Measurements from ENCODE around the gene FAM20A. TPM values are rescaled to one million over a fixed set of nuclear protein-coding genes. Genes with fewer than 3 reads are reported as not detected.

The FAM20A gene
- total and polyA plus RNA-seq, 2 donors (not counting 1 experiment from before 2014, with no cell fraction given), result not detected

GRCh38 chr17:68489919-68490318 lies 111.2 kb downstream of the FAM20A start:
- TF ChIP-seq CTCF (IDR thresholded peaks at IDR 0.05) (no peak), EZH2 (IDR thresholded peaks at IDR 0.05; ENCODE audit: borderline replicate concordance, insufficient read depth, low read depth, low read length, poor library complexity, severe bottlenecking) (no peak)
- H2AFZ ChIP-seq (ENCODE audit: insufficient read depth, low read depth, low read length, poor library complexity, severe bottlenecking), result no peak overlapping the region
- no peak overlapping the region for H3K4me3 ChIP-seq (ENCODE audit: control extremely low read depth in 1 of 5, extremely low read depth in 1 of 5, insufficient read depth in 1 of 5, low read depth in 2 of 5, low read length in 4 of 5)
- no peaks in the 10 kb centered on the region for H3K27me3 ChIP-seq (replicated peaks in 1 of 4; ENCODE audit: control extremely low read depth in 1 of 4, control insufficient read depth in 3 of 4, insufficient read depth in 4 of 4, low read length in 3 of 4)
- H3K4me2 ChIP-seq (replicated peaks; ENCODE audit: low read depth, low read length, poor library complexity, severe bottlenecking), result no peak overlapping the region
- Mint-ChIP-seq H3K4me1 (peaks cover 25% of the 10 kb centered on the region), H3K27ac (no peak overlapping the region), H3K9me3 (ENCODE audit: insufficient read depth) (no peaks in the 10 kb centered on the region), H3K27me3 (no peaks in the 10 kb centered on the region), H3K4me3 (no peak overlapping the region)
- ChIA-PET CTCF (no interaction called here), POLR2A (no interaction called here)
- peaks cover 21 to 31% of the 10 kb centered on the region in 2 donors for H3K4me1 ChIP-seq (ENCODE audit: control insufficient read depth in 2 of 2, insufficient read depth in 2 of 2, low read length in 2 of 2)
- DNase-seq (no peak), ATAC-seq (ENCODE audit: low read depth) (no peak)
- peaks cover 0 to 5% (median 0%) of the 10 kb centered on the region in 3 donors for H3K9me3 ChIP-seq (ENCODE audit: control extremely low read depth in 1 of 3, control insufficient read depth in 2 of 3, insufficient read depth in 1 of 3, low read length in 2 of 3)
- no peak overlapping the region for H3K9ac ChIP-seq (ENCODE audit: low read length)
- WGBS (ENCODE audit: insufficient coverage), result 47% methylated on average over 2 of the region's 4 CpGs
- H3K79me2 ChIP-seq (ENCODE audit: control insufficient read depth, insufficient read depth, low read length), result no peaks in the 10 kb centered on the region
- H3K36me3 ChIP-seq (replicated peaks in 1 of 2; ENCODE audit: control extremely low read depth in 1 of 2, control insufficient read depth in 1 of 2, extremely low read depth in 1 of 2, insufficient read depth in 2 of 2, low read length in 1 of 2), result no peaks in the 10 kb centered on the region
- intact Hi-C loops (cut with micrococcal nuclease), result no loop called here
- no peak overlapping the region for H3K27ac ChIP-seq (ENCODE audit: low read length in 2 of 2)
- no peaks in the 10 kb centered on the region for H4K20me1 ChIP-seq (ENCODE audit: control insufficient read depth, insufficient read depth, low read length, poor library complexity, severe bottlenecking)

Other genes with a start within 250 kb of the FAM20A start
- gene WIPI1, start 143.9 kb downstream of the FAM20A start, total RNA-seq, result 11.0 and 14.7 TPM in 2 replicates
- 6.0 and 7.7 TPM in 2 replicates for gene WIPI1, start 143.9 kb downstream of the FAM20A start, polyA plus RNA-seq
- gene PRKAR1A, start 88.9 kb downstream of the FAM20A start, total RNA-seq, result 296 and 297 TPM in 2 replicates
- 63.1 and 105 TPM in 2 replicates for gene PRKAR1A, start 88.9 kb downstream of the FAM20A start, polyA plus RNA-seq

Measured in B cell (primary cell).